ENCODE measurements around the gene GSC2. TPM values are rescaled to one million over a fixed set of nuclear protein-coding genes. Genes with fewer than 3 reads are reported as not detected.
A peak's percentile ranks its signal among the peaks of the same experiment; 100 is the strongest.

GSC2 gene
- total and polyA plus RNA-seq, 9 of the 15 experiments (the other 6 are each of a cell fraction or from before 2014, with no cell fraction given), result not detected

- TF ChIP-seq ZNF561 (CRISPR knock-in tag; conservative IDR thresholded peaks at IDR 0.05) (no peak), SIRT6 (IDR thresholded peaks at IDR 0.05; ENCODE audit: low read depth, low read length) (no peak), TEAD2 (tag; IDR thresholded peaks at IDR 0.05) (no peak), HDAC2 (IDR thresholded peaks at IDR 0.05) (no peak), TFAM (CRISPR knock-in tag; conservative IDR thresholded peaks at IDR 0.05) (no peak), THAP12 (CRISPR knock-in tag; IDR thresholded peaks at IDR 0.05) (peak; percentile 21; the same call in 1 of the 2 replicates), ARHGAP35 (IDR thresholded peaks at IDR 0.05; ENCODE audit: partially characterized antibody) (no peak), RFX7 (CRISPR knock-in tag; IDR thresholded peaks at IDR 0.05) (no peak), ZFP1 (CRISPR knock-in tag; IDR thresholded peaks at IDR 0.05) (no peak), DIDO1 (tag; IDR thresholded peaks at IDR 0.05; ENCODE audit: low read depth) (no peak), ZKSCAN1 (IDR thresholded peaks at IDR 0.05; ENCODE audit: low read depth, low read length) (no peak), ZBTB33 (CRISPR knock-in tag; IDR thresholded peaks at IDR 0.05) (no peak), YY1 (IDR thresholded peaks at IDR 0.05; ENCODE audit: borderline replicate concordance in 1 of 3, control insufficient read depth in 1 of 3, extremely low read depth in 1 of 3, insufficient read depth in 3 of 3, insufficient read length in 1 of 3, insufficient replicate concordance in 2 of 3, low read depth in 1 of 3, low read length in 2 of 3) (peak in 1 of 3 experiments; percentile 8), MAZ (CRISPR knock-in tag; conservative IDR thresholded peaks at IDR 0.05 in 1 of 2, IDR thresholded peaks at IDR 0.05 in 1 of 2) (peak in 1 of 2 experiments; percentile 24; a peak in 1 of 4 replicates), OTX1 (CRISPR knock-in tag; IDR thresholded peaks at IDR 0.05) (peak; percentile 71; the same call in 1 of the 2 replicates), ZNF699 (CRISPR knock-in tag; IDR thresholded peaks at IDR 0.05; ENCODE audit: insufficient replicate concordance) (no peak), SETDB1 (IDR thresholded peaks at IDR 0.05; ENCODE audit: low read length) (peak; percentile 95), MAFK (IDR thresholded peaks at IDR 0.05; ENCODE audit: low read length) (no peak), HDAC6 (IDR thresholded peaks at IDR 0.05; ENCODE audit: low read depth, low read length) (0 out of 2 replicates have a peak, but pooled peaks have one; percentile 11), SIX5 (IDR thresholded peaks at IDR 0.05; ENCODE audit: borderline replicate concordance in 1 of 2, insufficient read depth in 1 of 2, low read depth in 1 of 2, low read length in 2 of 2) (0 out of 4 replicates have a peak, but pooled peaks of 1 of the 2 experiments have one; percentile 7), SAP30 (IDR thresholded peaks at IDR 0.05; ENCODE audit: borderline replicate concordance, insufficient read depth, low read depth, low read length, poor library complexity, severe bottlenecking) (peak; percentile 61)
These were observed 23.2 kb upstream of the GSC2 start (continued) for GRCh38 chr22:19173047-19174035.

All from K562 (cell line).